H1 (cell line): Measurements from ENCODE around the gene RNASE13. TPM values are rescaled to one million over a fixed set of nuclear protein-coding genes. Genes with fewer than 3 reads are reported as not detected.

Experiments
- CBX8 ChIP-seq: fragments of 300-800, 300-1000 bp; sonication (generic); IDR thresholded peaks from 2 replicates; pipeline ENCODE4 v1.7.1; 2016; ENCODE audit warnings: low read depth, low read length, borderline replicate concordance
- polyA plus RNA-seq, 7 experiments: library from polyadenylated mRNA; depleted of rRNA in 3 of 7; stranded (reverse) in 5 of 7; unstranded in 2 of 7; fragments of >200 nt in 5 of 7; fragments of 200-250 nt in 2 of 7; gene quantifications; 1 replicate in 5 of 7; 2 replicates in 1 of 7; 4 replicates in 1 of 7; pipeline versions ENCODE4 v1.2.1 to v1.2.3, GENCODE V29; 2011 to 2013; ENCODE audit warnings: missing spikeins in 2 of 7, mixed read lengths in 2 of 7
- total RNA-seq: library from RNA; stranded (reverse); fragmentation: NEBNext Ultra II Directional; extraction: Animal tissue kit (Norgen Biotek cat#: 25700); gene quantifications from 2 replicates; pipeline ENCODE4 v1.2.1, GENCODE V29; 2021
- TF ChIP-seq, protein P1 (sequence below): IDR thresholded peaks from 2 replicates; pipeline ENCODE4 v1.6.1; 2011; ENCODE audit warnings: low read depth, mild to moderate bottlenecking, low read length; ENCODE audit not compliant: insufficient read depth

Gene RNASE13
- total and polyA plus RNA-seq, 2 of the 8 experiments (the other 6 are each of a cell fraction or from before 2014, with no cell fraction given) = not detected

- no peak for TF ChIP-seq CBX8
- TF ChIP-seq, protein P1, sequence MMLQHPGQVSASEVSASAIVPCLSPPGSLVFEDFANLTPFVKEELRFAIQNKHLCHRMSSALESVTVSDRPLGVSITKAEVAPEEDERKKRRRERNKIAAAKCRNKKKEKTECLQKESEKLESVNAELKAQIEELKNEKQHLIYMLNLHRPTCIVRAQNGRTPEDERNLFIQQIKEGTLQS = no peak
Measured at GRCh38 chr14:21003788-21004346, 30.7 kb downstream of the RNASE13 start (continued).
